Activated CD8-positive, alpha-beta T cell treated with anti-CD3 and anti-CD28 coated beads for 36 hours (primary cell): ENCODE data around the gene USP24. TPM values are rescaled to one million over a fixed set of nuclear protein-coding genes. Genes with fewer than 3 reads are reported as not detected.
A peak's percentile ranks its signal among the peaks of the same experiment; 100 is the strongest.

Experiments used
- ATAC-seq: fragments of 200-7000 bp; cut with Tn5 transposase; one replicate; pipeline ENCODE4 v1.10.0; 2021; ENCODE audit warnings: mild to moderate bottlenecking, moderate library complexity
- CTCF ChIA-PET: fragments of 350-600 bp; sonication (Branson Sonifier 250); formaldehyde crosslinking; loops from one replicate; lab custom pipeline; 2021; ENCODE audit warnings: antibody characterized with exemption; lab: Charles Lee
- POLR2A ChIA-PET: fragments of 350-600 bp; sonication (Branson Sonifier 250); formaldehyde crosslinking; loops from one replicate; lab custom pipeline; 2021; ENCODE audit warnings: antibody characterized with exemption; lab: Charles Lee
- DNase-seq: peaks from one replicate; pipeline ENCODE4 v3.0.0-alpha.2; 2020
- H3K27ac Mint-ChIP-seq: one replicate; pipeline ENCODE4 v1.8.0; 2021; ENCODE audit warnings: mild to moderate bottlenecking, mixed read lengths
- H3K27me3 Mint-ChIP-seq: one replicate; pipeline ENCODE4 v1.8.0; 2021; ENCODE audit warnings: mixed read lengths
- H3K36me3 Mint-ChIP-seq: one replicate; pipeline ENCODE4 v1.8.0; 2021; ENCODE audit warnings: low read depth, mixed read lengths
- H3K4me1 Mint-ChIP-seq: one replicate; pipeline ENCODE4 v1.8.0; 2021; ENCODE audit warnings: low read depth, mixed read lengths
- H3K4me3 Mint-ChIP-seq: one replicate; pipeline ENCODE4 v1.8.0; 2021; ENCODE audit warnings: mild to moderate bottlenecking, moderate library complexity, mixed read lengths
- H3K9me3 Mint-ChIP-seq: one replicate; pipeline ENCODE4 v1.8.0; 2021; ENCODE audit warnings: mixed read lengths
- intact Hi-C: fragments of 100-400 bp; cut with micrococcal nuclease; formaldehyde crosslinking; loops from one replicate; pipeline ENCODE4 v1.10.0; 2022
- total RNA-seq, 2 experiments: library from RNA; stranded (reverse); gene quantifications; one replicate each; pipeline ENCODE4 v1.2.3, GENCODE V29; 2021
- TF ChIP-seq, protein P1 (sequence below): fragments of 200-600 bp; IDR thresholded peaks from one replicate; pipeline ENCODE4 v1.8.0; 2022; ENCODE audit warnings: antibody characterized with exemption, mild to moderate bottlenecking

USP24 gene
- total RNA-seq, 2 experiments from 2014 or later = 39.4 to 47.0 TPM

DNA sequence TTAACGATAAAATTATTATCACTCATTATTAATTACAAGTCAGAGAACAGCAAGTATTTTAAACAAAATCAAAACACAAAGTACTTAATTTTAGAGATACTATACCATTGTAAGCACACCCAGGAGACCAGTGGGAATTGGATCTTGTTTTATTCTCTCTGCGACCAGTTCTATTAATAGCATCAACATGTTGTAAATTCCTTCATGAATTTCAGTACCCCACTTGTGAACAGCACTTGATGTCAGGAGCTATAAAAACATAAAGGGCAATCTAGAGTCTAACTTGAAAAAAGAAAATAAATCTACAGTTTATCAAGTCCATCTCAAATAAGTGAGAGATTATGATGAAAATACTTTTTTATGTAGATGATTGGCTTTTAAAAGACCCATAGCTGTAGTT, 42.9 kb downstream of the USP24 start:
- no peaks in the 10 kb centered on the region for H3K27me3 Mint-ChIP-seq
- TF ChIP-seq, protein P1, sequence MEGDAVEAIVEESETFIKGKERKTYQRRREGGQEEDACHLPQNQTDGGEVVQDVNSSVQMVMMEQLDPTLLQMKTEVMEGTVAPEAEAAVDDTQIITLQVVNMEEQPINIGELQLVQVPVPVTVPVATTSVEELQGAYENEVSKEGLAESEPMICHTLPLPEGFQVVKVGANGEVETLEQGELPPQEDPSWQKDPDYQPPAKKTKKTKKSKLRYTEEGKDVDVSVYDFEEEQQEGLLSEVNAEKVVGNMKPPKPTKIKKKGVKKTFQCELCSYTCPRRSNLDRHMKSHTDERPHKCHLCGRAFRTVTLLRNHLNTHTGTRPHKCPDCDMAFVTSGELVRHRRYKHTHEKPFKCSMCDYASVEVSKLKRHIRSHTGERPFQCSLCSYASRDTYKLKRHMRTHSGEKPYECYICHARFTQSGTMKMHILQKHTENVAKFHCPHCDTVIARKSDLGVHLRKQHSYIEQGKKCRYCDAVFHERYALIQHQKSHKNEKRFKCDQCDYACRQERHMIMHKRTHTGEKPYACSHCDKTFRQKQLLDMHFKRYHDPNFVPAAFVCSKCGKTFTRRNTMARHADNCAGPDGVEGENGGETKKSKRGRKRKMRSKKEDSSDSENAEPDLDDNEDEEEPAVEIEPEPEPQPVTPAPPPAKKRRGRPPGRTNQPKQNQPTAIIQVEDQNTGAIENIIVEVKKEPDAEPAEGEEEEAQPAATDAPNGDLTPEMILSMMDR = no peak
- no peaks in the 10 kb centered on the region for H3K9me3 Mint-ChIP-seq
- CTCF ChIA-PET = interaction anchor here (1.9 to 2.1 kb wide), 2 partner anchors 12 to 106 kb away, joined by 5 to 9 read pairs; no protein-coding TSS in a partner anchor
- DNase-seq (no peak), ATAC-seq (no peak)
- H3K4me1 Mint-ChIP-seq = peaks cover 41% of the 10 kb centered on the region
- no peak overlapping the region for H3K27ac Mint-ChIP-seq
- no peak overlapping the region for H3K4me3 Mint-ChIP-seq
- H3K36me3 Mint-ChIP-seq = peaks cover 36% of the 10 kb centered on the region
- POLR2A ChIA-PET = no interaction called here
- intact Hi-C loops = no loop called here

DNA sequence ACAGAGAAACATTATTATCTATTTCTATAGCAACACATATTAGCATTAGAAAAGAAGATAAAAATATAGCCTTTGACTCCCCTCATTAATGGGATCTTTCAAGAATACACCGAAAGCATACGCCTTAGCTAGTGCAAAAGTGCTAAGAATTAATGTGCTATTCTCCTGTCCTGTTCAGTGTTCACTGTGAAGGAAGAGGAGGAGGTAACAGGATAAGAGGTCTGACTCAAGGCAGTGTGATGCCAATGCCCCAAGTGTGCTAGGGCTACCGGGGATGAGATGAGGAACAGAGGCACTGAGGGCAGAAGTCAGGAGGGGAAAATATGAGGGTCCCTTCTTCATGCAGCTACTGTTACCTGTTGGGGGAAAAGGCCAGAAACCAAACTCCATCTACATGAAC, 43.5 kb downstream of the USP24 start:
- H3K9me3 Mint-ChIP-seq = no peaks in the 10 kb centered on the region
- H3K27me3 Mint-ChIP-seq = no peaks in the 10 kb centered on the region
- H3K4me3 Mint-ChIP-seq = no peak overlapping the region
- CTCF ChIA-PET = interaction anchor here (1.9 to 2.1 kb wide), 2 partner anchors 12 to 106 kb away, joined by 5 to 9 read pairs; no protein-coding TSS in a partner anchor
- POLR2A ChIA-PET = no interaction called here
- ATAC-seq = no peak
- TF ChIP-seq, protein P1 = no peak
- H3K4me1 Mint-ChIP-seq = peaks cover 45% of the 10 kb centered on the region
- no peak for DNase-seq
- H3K27ac Mint-ChIP-seq = peak overlapping the region; percentile 1
- peaks cover 39% of the 10 kb centered on the region for H3K36me3 Mint-ChIP-seq
- intact Hi-C loops = no loop called here

DNA sequence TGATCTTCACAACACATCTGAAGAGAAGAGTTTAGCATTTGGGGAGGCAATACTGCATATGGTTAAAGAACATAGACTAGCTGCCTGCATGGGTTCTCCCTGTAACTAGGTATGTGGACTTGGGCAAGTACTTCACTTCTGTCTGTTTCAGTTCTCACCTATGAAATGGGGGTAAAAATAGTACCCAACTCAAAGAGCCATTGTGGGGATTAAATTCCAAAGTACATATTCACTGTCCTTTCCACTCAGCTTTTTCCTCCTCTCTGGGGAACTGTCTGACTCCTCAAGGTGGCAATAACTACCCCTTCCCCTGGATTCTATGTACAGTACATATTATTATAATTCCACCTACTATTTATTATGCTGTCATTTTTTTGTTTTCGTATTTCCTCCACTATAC, 44.7 kb downstream of the USP24 start:
- Mint-ChIP-seq H3K36me3 (peaks cover 37% of the 10 kb centered on the region), H3K4me1 (peaks cover 44% of the 10 kb centered on the region), H3K9me3 (no peaks in the 10 kb centered on the region), H3K4me3 (no peak overlapping the region), H3K27me3 (no peaks in the 10 kb centered on the region), H3K27ac (peak overlapping the region; percentile 39)
- POLR2A ChIA-PET = no interaction called here
- TF ChIP-seq, protein P1 = no peak
- intact Hi-C loops = no loop called here
- DNase-seq (no peak), ATAC-seq (no peak)
- CTCF ChIA-PET = no interaction called here

DNA sequence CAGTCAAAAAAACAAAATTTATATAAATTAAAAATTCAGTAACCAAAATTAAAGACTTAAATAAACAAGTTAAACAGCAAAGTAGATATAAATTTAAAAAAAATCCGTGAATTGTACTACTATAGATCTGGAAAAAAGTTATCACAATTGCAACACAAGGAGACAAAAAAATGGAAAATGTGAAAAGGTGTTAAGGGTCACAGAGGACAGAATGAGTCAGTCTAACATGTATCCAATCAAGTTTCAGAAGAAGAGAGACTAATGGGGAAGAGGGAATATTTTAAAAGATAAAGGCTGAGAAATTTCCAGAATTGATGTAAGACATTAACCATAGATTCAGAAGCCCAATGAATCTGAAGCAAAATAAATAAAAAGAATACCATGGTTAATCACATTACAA, 46.0 kb downstream of the USP24 start:
- ATAC-seq (no peak), DNase-seq (no peak)
- peaks cover 44% of the 10 kb centered on the region for H3K36me3 Mint-ChIP-seq
- no peaks in the 10 kb centered on the region for H3K9me3 Mint-ChIP-seq
- TF ChIP-seq, protein P1 = no peak
- H3K27ac Mint-ChIP-seq = peak overlapping the region; percentile 39
- no peak overlapping the region for H3K4me3 Mint-ChIP-seq
- POLR2A ChIA-PET = no interaction called here
- peaks cover 56% of the 10 kb centered on the region for H3K4me1 Mint-ChIP-seq
- no peaks in the 10 kb centered on the region for H3K27me3 Mint-ChIP-seq
- CTCF ChIA-PET = no interaction called here
- intact Hi-C loops = no loop called here

DNA sequence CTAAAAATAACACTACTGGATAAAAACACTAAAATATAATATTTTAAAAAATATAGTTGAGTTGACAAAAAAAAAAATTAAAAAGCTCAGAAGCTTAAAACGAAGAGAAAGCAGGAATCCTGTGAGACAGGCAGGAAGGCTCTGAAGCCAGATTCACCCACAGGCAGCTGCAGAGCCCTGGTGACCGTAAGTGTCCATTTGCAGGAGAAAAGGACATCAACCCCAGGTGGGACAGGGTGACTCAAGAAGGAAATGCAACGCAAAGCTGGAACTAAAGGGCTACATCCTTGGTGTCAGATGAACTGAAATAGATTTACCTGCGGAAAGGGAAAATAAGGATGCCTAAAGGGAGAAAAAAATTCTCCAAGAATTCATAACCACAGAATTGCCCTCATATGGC, 46.8 kb downstream of the USP24 start:
- ATAC-seq = no peak
- H3K4me1 Mint-ChIP-seq = peaks cover 59% of the 10 kb centered on the region
- POLR2A ChIA-PET = no interaction called here
- intact Hi-C loops = no loop called here
- no peak overlapping the region for H3K4me3 Mint-ChIP-seq
- H3K27me3 Mint-ChIP-seq = no peaks in the 10 kb centered on the region
- no peaks in the 10 kb centered on the region for H3K9me3 Mint-ChIP-seq
- peak overlapping the region; percentile 79 for H3K27ac Mint-ChIP-seq
- TF ChIP-seq, protein P1 = no peak
- CTCF ChIA-PET = no interaction called here
- no peak for DNase-seq
- peaks cover 48% of the 10 kb centered on the region for H3K36me3 Mint-ChIP-seq
